HG03460 (cell line): ENCODE results near the gene ALDH3A2.
"Not testable (repeated sequence)": the region's sequence is repeated elsewhere in the genome, so short reads cannot be mapped to it uniquely, and the experiment has no call there.

Source experiments
- ATAC-seq: cut with Tn5 transposase; IDR thresholded peaks from one replicate; pipeline ENCODE4 v1.9.1; 2021; ENCODE audit not compliant: unreplicated experiment

The ALDH3A2 gene

DNA sequence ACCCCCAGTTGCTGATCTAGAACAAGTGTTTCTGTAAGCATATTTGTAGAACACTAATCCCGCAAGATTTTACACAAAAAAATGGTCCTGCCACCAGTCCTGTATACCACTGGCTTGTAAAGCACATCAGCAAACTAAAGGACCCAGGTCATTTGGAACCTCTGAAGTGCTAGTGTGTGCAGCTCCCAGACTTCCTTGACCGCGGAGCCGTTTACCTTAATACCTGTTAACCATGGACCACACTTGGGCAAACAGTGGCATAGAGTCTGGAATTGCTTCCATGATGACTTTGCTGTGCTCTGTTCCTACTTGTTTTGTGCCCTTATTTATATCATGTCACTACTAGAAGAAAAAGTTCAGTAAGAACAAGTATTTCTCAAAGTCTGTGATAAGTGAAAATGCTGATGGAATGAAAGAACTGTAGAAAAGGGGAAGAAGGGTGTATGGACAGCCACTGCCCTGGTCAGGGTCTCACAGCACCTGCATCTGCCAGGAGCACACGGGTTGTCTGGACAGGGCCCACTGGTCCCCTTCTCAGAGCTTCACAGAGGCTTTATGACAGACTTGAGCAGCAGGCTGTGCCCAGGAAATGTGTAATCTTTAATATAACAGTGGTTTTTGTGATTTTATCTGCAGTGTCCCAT, 29.3 kb downstream of the ALDH3A2 start:
- no peak for ATAC-seq

- no peak for ATAC-seq
Measured at GRCh38 chr17:19678581-19679453, 30.3 kb downstream of the ALDH3A2 start.

- no peak for ATAC-seq
Measured at GRCh38 chr17:19683117-19683516, 34.6 kb downstream of the ALDH3A2 start.

GRCh38 chr17:19684909-19685580, 36.5 kb downstream of the ALDH3A2 start:
- not testable (repeated sequence) for ATAC-seq

GRCh38 chr17:19686400-19687090, 38.0 kb downstream of the ALDH3A2 start:
- ATAC-seq: no peak

- ATAC-seq: no peak
Measured at GRCh38 chr17:19702217-19702641, 53.7 kb downstream of the ALDH3A2 start.

DNA sequence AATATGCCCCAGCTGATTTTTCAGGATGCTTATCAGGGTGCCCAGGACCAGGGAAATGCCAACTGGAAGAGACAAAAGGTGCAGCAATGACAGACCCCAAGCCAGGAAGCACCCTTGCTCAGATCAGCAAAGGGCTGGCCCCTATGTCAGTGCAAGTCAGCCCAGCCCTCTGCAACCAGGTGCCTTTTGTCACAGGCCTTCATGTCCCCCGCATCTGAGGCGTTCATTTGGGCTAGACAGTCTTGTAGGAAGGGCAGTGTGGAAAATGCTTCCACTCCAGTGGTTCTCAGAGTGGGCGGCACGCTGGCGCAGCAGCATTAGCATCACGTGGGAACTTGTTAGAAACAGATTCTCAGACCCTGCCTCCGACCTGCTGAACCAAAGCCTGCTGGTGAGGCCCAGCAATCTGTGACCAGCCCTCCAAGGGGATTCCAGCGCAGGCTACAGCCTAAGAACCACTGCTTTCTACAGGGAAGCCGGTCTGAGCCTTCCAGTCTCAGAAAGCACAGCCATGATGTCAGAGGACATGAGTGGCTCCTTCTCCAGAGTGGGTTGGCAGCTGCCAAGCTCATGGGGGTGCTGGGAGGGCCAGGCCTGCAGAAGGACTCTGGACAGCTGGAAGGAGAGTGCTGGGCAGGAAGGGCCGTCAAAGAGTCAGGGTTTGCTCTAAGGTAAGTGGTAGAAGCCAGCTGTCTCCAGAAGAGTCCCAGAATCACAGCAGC, 54.7 kb downstream of the ALDH3A2 start:
- no peak for ATAC-seq

GRCh38 chr17:19703828-19704613, 55.5 kb downstream of the ALDH3A2 start:
- no peak for ATAC-seq

GRCh38 chr17:19705201-19705600, 56.6 kb downstream of the ALDH3A2 start:
- no peak for ATAC-seq

DNA sequence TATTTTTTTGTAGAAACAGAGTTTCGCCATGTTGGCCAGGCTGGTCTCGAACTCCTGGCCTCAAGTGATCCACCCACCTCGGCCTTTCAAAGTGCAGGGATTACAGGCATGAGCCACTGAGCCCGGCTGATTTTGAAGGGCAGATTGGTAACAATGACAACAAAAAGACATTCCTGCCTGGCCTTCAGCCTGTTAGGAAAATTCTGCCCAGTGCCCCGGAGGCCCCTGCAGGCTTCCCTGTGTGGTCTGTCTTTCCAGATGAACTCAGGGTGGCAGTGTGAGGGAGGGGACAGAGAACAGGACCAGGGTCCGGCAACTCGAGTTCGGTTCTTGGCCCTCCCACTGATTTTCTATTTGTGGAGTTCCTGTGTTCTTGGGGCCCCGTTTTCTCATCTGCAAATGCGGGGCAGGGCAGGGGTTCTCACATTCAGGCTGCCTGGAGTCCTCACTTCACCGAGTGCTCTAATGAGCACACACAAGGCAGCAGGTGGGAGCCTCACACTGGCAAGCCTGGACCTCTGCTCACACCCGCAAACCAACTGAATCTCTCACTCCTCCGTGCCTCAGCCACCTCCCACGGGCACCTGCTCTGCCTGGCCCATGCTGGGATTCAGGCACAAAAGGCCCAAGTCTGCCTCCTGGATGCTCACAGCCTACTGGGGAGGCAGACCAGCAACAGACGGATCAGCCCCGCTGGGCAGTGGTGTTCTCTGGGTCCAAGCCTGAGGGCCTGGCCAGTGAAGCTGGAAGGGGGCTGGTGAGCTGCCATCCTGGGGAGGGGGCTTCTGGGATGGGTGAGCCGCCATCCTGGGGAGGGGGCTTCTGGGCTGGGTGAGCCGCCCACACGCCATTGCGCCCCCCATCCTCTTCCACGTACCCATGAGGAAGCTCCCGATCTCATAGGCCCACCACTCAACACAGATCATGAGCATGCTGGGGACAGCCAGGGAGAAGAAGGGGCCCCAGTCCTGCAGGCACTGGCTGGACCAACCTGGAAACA, 57.5 kb downstream of the ALDH3A2 start:
- ATAC-seq: no peak

- ATAC-seq: no peak
Measured at GRCh38 chr17:19706791-19707727, 58.5 kb downstream of the ALDH3A2 start.

- ATAC-seq: no peak
Measured at GRCh38 chr17:19707728-19708221, 59.2 kb downstream of the ALDH3A2 start.

DNA sequence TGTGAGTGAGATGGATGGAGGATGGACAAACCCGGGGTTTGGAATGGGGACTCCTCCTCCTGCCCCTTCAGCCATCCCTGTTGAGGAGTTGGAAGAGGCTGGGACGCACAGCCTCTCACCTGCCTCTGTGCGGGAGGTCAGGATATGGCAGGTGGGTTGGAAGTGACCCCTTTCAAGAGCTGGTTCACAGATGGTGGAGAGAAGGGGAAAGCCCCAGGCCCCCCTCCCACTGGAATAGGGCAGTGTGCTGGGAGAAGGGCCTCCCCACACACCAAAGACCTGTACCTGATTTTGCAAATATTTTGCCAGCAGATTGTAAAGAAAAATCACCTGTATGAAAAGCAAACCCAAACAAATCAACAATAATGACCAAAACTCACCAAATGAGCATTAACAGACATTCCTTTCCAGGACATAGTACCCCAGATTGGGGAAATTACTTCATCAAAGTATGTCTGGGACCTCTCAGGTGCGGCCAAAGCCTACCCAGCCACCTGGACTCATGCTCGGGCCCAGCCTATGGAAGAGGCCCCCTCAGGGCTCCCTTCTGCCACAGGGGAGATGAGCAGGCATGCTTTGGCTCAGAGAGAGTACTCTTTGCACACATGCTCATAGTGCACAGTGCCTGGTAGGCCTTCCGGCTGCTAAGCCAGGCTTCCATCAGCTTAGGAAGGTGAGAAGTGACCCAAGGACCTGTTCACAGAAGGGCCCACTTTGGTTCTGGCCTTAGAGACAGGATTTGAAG, 60.1 kb downstream of the ALDH3A2 start:
- ATAC-seq: no peak

GRCh38 chr17:19709841-19710240, 61.3 kb downstream of the ALDH3A2 start:
- no peak for ATAC-seq

- no peak for ATAC-seq
Measured at GRCh38 chr17:19712436-19713004, 64.0 kb downstream of the ALDH3A2 start.

- ATAC-seq: no peak
Measured at GRCh38 chr17:19713462-19713861, 64.9 kb downstream of the ALDH3A2 start.
